HG03460 (cell line): ENCODE results near the gene PRKCA.

Experiments used
- ATAC-seq: cut with Tn5 transposase; IDR thresholded peaks from one replicate; pipeline ENCODE4 v1.9.1; 2021; ENCODE audit not compliant: unreplicated experiment

PRKCA gene

GRCh38 chr17:66407864-66408263 lies 105.5 kb downstream of the PRKCA start:
- no peak for ATAC-seq

DNA sequence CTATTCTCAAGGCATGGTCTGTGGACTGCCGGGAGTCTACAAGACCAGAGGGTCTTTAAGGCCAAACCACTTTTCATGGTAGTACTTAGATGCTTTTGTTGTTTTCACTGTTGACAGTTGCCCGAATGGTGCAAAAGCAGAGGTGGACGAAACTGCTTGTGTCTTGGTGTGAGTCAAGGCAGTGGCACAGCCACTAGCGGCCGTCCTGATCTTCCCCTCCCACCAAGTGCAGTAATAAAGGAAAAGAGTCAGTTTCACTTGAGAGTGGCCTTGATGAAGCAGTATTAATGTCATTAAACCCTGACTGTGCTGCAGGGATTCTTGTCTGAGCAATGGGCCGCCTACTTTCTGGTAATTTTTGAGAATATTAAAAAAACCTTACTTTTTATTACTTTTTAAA lies 109.1 kb downstream of the PRKCA start:
- no peak for ATAC-seq

GRCh38 chr17:66412857-66413558 lies 110.6 kb downstream of the PRKCA start:
- no peak for ATAC-seq

- no peak for ATAC-seq
Observed at GRCh38 chr17:66413559-66414520, 111.4 kb downstream of the PRKCA start.

DNA sequence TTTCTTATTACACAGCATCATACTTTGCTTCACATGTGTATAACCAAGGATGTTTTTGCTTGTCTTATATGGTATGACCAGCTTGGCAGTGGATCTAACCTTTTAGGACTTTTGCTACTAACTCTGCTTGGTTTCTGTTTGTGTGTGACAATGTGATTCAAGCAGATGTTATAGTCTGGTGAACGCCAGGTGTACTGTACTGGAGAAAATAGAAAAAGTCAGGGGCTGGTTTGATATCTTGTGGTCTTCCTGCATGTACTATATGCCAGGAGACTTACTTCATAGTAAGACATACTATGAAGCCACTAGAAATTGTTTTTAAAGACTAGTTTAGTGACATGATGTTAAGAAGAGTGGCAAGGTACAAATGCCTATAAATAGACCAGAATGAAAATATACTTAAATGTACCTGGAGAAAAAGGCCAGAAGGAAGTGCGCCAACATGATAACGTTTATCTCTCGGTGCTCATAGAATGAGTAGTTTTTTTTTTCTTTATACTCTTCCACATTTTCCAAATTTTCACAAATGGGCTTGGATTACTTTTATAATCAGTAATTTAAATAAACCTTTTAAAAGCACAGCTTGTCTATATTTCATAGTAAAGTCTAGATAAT lies 112.3 kb downstream of the PRKCA start:
- ATAC-seq, result no peak

DNA sequence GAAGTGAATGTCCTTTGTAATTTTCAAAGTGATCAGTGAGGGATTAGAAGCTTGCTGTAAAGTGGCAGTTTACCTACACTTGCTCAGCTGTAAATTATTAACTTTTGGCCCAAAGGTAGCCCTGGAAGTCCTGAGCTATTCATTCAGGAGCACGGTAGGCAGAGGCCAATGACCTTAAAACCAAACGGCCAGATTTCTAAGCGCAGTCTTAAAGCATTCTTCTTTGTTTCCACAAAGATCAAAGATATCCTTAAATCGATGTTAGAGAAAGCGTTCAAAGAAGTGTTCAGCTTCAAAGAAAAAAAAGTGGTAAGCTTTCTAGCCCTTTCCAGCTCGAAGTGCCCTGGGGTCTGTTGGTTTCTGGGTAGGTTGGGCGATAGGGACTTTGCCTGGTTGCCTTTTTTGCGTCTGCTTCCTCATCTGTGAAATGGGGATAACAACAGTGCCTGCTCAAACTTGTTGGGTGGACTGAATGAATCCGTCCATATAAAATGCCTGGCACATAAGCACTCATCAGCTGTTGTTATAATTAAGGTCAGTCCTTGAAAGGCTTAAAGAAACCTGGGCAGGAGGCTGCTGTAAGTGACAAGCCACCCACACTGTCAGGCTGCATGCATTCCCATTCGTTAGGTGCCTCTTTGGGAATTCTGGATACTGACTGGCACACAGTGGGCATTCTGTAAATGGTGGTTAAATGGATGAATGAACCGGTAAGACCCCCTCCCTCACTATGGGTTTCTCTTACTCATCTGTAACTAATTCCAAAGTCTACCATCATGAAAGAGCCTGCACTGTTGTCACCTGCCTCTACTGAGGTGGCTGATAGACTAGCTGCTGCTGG lies 113.2 kb downstream of the PRKCA start:
- no peak for ATAC-seq

- ATAC-seq, result no peak
Observed at GRCh38 chr17:66416207-66416940, 114.0 kb downstream of the PRKCA start.

DNA sequence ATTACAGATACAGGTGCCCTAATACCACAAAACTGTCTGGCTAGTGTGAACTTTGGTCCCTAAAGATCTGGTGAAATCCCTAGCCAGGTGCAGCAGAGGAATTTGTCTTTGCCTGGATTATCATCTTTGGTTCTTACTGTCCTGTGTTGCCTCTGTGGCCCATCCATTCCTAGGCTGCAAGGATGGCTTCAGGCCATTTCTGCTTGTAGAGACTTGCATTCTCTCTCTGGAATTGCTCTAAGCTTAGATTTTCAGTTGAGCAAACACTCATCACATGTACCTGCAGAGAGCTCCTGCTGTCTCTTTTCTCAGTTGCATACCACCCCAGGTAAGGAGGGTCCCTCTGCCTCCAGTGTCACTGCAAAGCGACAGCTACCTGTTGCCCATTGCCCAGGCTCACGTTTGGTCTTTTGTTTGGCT lies 114.9 kb downstream of the PRKCA start:
- no peak for ATAC-seq

GRCh38 chr17:66420961-66421371 lies 118.6 kb downstream of the PRKCA start:
- no peak for ATAC-seq

- ATAC-seq, result no peak
Observed at GRCh38 chr17:66422186-66422585, 119.8 kb downstream of the PRKCA start.

DNA sequence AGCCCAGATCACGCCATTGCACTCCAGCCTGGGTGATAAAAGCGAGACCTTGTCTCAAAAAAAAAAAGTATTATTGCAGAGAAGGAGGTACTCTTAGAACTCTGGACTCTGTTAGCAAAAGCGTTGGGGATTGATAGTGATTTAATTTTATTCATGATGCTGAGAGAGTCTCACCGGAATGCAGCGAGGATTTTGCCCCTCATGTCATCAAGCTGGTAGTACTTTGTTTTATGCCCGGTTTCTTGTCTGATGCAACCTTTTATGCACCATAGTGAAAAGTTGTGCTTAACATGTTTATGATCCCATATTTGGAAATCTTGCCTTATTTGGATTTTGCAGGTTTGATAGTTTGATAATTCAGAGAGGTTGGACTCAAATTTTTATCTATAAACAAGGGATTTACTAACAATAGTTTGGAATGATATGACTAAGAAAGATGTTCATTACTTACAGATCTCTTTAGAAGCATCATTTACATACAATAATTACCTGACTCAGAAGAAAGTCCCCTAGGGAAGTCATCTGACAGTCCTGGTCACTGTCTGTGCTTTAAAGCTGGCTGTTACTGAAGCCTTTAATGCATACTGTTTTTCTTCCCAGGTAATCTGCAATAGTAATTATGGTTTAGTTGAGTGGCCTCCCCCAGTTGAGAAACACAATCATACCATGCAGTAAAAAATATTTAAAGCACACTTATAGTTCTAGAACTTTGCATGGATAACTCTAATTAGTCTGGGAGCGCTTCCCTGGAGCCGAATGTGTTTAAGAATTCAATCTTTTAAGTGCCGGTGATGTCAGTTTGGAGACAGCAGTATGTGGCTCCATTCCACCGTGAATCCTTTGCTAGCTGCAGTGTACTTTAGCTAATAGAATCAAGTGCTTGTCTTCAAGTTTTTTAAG lies 120.9 kb downstream of the PRKCA start:
- no peak for ATAC-seq

GRCh38 chr17:66425756-66426396 lies 123.5 kb downstream of the PRKCA start:
- ATAC-seq, result no peak

DNA sequence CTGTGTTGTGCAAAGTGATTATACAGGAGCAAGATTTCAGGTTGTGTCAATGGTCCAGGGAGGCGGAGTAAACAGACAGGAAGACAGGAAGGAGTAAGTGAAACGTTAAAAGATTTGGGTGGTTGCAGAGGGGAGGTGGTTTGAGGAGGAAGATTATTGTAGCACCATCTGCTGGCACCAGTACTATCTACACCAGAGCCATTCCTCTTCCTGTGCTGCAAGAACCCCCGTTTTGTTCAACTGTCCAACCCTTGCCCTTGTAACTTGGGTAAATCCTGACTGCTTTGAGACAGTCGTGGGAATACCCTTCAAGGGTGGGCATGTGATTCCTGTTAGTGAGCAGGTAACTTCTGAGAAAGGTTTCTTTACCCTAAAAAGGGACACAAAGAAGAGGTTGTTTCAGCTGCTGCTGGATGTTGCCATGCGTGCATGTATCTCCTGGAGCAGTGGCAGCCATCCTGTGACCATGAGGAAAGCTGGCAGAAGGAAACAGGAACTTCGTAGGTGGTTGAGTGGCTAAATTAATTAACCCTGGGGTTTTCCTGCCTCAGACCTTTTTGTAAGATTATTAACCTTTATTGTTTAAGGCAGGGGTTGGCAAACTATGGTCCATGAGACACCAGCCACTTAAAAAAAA lies 124.1 kb downstream of the PRKCA start:
- no peak for ATAC-seq

GRCh38 chr17:66427134-66427533 lies 124.7 kb downstream of the PRKCA start:
- ATAC-seq, result no peak

GRCh38 chr17:66429680-66430079 lies 127.3 kb downstream of the PRKCA start:
- ATAC-seq, result no peak

DNA sequence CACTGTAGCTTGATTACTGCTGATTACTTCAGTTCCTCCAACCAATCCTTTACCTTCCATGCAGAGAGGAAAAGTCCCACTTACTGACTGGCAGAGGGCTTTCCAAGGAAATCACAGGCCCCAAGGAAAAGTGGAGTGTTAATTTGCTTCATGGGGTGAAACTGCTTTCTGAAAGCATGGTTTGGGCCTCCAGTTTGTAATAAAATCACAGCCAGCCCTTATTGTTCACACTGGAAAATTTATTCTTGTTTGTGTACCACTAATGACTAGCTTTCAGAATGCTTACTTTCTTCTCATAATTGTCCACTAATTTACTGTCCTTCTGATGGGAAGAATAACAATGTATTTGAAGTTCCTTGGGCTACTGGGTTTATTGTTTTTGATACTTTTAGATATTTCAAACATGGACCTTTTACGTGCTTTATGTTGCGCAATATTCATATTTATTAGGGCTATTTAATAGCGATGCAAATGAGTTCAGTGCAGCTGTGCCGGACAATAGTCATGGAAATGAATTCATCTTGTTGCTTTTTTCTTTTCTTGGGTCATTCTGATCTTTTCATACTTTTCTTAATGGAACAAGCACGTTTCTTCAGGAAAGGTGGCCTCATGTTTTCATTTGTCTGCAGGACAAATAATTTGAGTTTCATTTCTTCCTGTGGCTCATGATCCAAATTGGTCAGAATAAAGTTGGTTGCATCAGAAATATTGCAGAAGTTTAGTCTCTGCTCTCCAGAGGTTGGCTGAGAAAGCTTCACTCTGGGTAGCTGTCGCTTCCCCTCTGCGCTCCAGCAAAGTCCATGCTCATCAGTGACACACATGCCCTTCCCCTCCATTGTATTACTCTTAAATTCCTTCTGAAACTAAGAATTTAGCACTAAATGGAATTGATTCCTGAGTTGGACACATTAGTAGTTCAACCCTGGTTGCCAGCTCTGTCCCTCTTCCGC lies 128.7 kb downstream of the PRKCA start:
- ATAC-seq, result no peak

- no peak for ATAC-seq
Observed at GRCh38 chr17:66431910-66432309, 129.5 kb downstream of the PRKCA start.
